Testis (tissue), 2 donors: ENCODE results near the gene TNFRSF11A.

Experiments used
- CTCF ChIP-seq, 3 experiments: fragments of 450-650 bp in 2 of 3; fragments of 200-600 bp in 1 of 3; sonication (generic) in 1 of 3; IDR thresholded peaks; one replicate each; pipeline ENCODE4 v1.5.1; 2016 to 2019; ENCODE audit warnings: antibody characterized with exemption in 3 of 3, mild to moderate bottlenecking in 2 of 3, moderate library complexity in 1 of 3
- POLR2A ChIP-seq: fragments of 450-650 bp; IDR thresholded peaks from one replicate; pipeline ENCODE4 v1.6.1; 2017; ENCODE audit warnings: antibody characterized with exemption, mild to moderate bottlenecking, moderate library complexity

- TF ChIP-seq CTCF (IDR thresholded peaks at IDR 0.05) (no peak), POLR2A (no peak)
Observed at GRCh38 chr18:62399276-62399675, 74.2 kb downstream of the TNFRSF11A start.
